HG03159 (cell line): Measurements from ENCODE around the gene VLDLR.
A peak's percentile ranks its signal among the peaks of the same experiment; 100 is the strongest.

Experiments used
- ATAC-seq: cut with Tn5 transposase; IDR thresholded peaks from one replicate; pipeline ENCODE4 v1.9.1; 2021; ENCODE audit warnings: mild to moderate bottlenecking, moderate library complexity; ENCODE audit not compliant: unreplicated experiment

Gene VLDLR

GRCh38 chr9:2621722-2622460, at the start of gene VLDLR:
VLDLR (plus strand) TSS chr9:2621787; CDS start chr9:2622190, 403 bp downstream.
- peak; percentile 27 for ATAC-seq

- ATAC-seq: no peak
Measured at GRCh38 chr9:2574203-2574602, 47.4 kb upstream of the VLDLR start.

- ATAC-seq: no peak
Measured at GRCh38 chr9:2576631-2577030, 45.0 kb upstream of the VLDLR start.

- no peak for ATAC-seq
Measured at GRCh38 chr9:2583308-2584013, 38.1 kb upstream of the VLDLR start.

- no peak for ATAC-seq
Measured at GRCh38 chr9:2591967-2592366, 29.6 kb upstream of the VLDLR start.

- ATAC-seq: no peak
Measured at GRCh38 chr9:2593744-2594143, 27.8 kb upstream of the VLDLR start.

GRCh38 chr9:2595973-2596372, 25.6 kb upstream of the VLDLR start:
- no peak for ATAC-seq

- ATAC-seq: no peak
Measured at GRCh38 chr9:2597483-2597882, 24.1 kb upstream of the VLDLR start.

GRCh38 chr9:2599896-2600295, 21.7 kb upstream of the VLDLR start:
- no peak for ATAC-seq

- ATAC-seq: no peak
Measured at GRCh38 chr9:2600307-2600706, 21.3 kb upstream of the VLDLR start.

GRCh38 chr9:2601785-2602378, 19.7 kb upstream of the VLDLR start:
- no peak for ATAC-seq

- ATAC-seq: peak; percentile 66
Measured at GRCh38 chr9:2602704-2603116, 18.9 kb upstream of the VLDLR start.

GRCh38 chr9:2603621-2604020, 18.0 kb upstream of the VLDLR start:
- no peak for ATAC-seq

- no peak for ATAC-seq
Measured at GRCh38 chr9:2605246-2605645, 16.3 kb upstream of the VLDLR start.

GRCh38 chr9:2608276-2608675, 13.3 kb upstream of the VLDLR start:
- no peak for ATAC-seq

- no peak for ATAC-seq
Measured at GRCh38 chr9:2610985-2611384, 10.6 kb upstream of the VLDLR start.

GRCh38 chr9:2611961-2612360, 9.6 kb upstream of the VLDLR start:
- ATAC-seq: no peak

- ATAC-seq: no peak
Measured at GRCh38 chr9:2613730-2614271, 7.8 kb upstream of the VLDLR start.

GRCh38 chr9:2615497-2615896, 6.1 kb upstream of the VLDLR start:
- ATAC-seq: no peak

GRCh38 chr9:2616692-2617377, 4.8 kb upstream of the VLDLR start:
- peak; percentile 32 for ATAC-seq

GRCh38 chr9:2618289-2618688, 3.3 kb upstream of the VLDLR start:
- ATAC-seq: no peak
